Neural progenitor cell (in vitro differentiated cells): ENCODE results near the gene ZNF574.

ENCODE experiments used
- EZH2 ChIP-seq: fragments of 200-600 bp; sonication (generic); IDR thresholded peaks from 2 replicates; pipeline ENCODE4 v1.6.1; 2017; ENCODE audit warnings: antibody characterized with exemption, mild to moderate bottlenecking, moderate library complexity
- EZH2phosphoT487 ChIP-seq: fragments of 200-600 bp; sonication (generic); IDR thresholded peaks from 2 replicates; pipeline ENCODE4 v1.6.1; 2017; ENCODE audit warnings: antibody characterized with exemption
- TF ChIP-seq, protein P1 (sequence below): fragments of 200-600 bp; sonication (generic); IDR thresholded peaks from 2 replicates; pipeline ENCODE4 v1.5.1; 2017; ENCODE audit warnings: antibody characterized with exemption, mild to moderate bottlenecking

- TF ChIP-seq, protein P1, sequence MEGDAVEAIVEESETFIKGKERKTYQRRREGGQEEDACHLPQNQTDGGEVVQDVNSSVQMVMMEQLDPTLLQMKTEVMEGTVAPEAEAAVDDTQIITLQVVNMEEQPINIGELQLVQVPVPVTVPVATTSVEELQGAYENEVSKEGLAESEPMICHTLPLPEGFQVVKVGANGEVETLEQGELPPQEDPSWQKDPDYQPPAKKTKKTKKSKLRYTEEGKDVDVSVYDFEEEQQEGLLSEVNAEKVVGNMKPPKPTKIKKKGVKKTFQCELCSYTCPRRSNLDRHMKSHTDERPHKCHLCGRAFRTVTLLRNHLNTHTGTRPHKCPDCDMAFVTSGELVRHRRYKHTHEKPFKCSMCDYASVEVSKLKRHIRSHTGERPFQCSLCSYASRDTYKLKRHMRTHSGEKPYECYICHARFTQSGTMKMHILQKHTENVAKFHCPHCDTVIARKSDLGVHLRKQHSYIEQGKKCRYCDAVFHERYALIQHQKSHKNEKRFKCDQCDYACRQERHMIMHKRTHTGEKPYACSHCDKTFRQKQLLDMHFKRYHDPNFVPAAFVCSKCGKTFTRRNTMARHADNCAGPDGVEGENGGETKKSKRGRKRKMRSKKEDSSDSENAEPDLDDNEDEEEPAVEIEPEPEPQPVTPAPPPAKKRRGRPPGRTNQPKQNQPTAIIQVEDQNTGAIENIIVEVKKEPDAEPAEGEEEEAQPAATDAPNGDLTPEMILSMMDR, result no peak
- no peak for TF ChIP-seq EZH2
- TF ChIP-seq EZH2phosphoT487, result no peak
Observed at GRCh38 chr19:42111384-42111783, 35.4 kb downstream of the ZNF574 start.
